COLO668 (cell line): ENCODE results near the gene MRPS18A.
"Not testable (repeated sequence)": the region's sequence is repeated elsewhere in the genome, so short reads cannot be mapped to it uniquely, and the experiment has no call there.

Experiments
- DNase-seq: peaks from one replicate; lab custom pipeline; 2025; ENCODE audit not compliant: unreplicated experiment; lab: John Stamatoyannopoulos, UW

MRPS18A gene

DNA sequence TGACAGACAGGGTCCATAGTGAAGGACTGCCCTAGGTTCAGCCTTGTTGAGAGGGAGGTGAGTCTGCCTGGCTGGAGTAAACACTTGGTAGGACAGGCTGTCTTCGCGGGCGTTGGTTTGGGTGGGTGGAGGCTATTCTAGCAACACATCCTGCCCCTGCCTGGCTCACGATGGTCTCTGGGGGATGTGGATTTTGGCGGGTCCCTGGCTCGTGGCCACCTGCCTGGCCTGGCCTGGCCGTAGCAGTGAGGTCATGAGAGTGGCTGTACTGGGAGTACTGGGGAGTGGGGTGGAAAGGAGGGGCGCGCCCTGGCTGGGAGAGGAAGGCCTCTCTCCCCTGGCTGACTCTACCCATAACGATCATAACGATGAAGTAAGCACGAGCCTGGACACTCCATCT lies 30.2 kb upstream of the MRPS18A start:
- DNase-seq: no peak

DNA sequence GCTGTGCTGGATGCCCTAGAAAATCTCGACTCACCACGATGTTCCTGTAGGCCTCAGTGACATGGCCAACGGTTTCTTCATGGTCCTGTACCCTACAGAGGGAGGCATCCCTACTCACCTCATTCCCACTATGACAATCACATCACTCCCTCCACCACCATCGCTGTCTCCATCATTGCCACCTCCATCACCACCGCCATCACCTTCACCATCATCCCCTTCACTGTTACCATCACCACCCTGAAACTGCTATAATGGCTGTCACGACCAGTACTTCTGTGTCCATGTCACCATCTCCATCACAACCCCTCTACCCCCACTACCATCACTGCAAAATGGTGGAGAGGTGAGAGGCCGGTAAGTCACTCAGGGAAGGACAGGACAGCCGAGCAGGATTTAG lies 29.8 kb upstream of the MRPS18A start:
- DNase-seq: no peak

DNA sequence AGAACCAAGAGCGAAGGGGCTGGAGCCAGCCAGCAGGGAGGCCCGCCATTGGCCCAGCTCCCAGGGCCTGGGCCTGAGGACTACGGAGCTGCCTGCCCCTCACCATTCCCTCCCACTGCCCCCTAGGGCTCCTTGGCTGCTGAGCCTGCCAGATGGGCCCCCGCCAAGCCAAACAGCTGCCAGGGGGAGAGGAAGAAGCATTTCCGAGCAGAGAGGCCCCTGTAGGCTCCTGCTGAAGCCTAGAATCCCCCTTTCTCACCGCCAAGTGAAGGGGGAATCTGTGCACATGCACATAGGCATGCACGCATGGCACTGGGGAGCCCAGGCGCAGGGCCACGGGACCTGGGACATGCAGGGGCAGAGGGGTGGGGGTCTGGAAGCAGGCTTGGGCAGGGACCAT lies 28.5 kb upstream of the MRPS18A start:
- no peak for DNase-seq

DNA sequence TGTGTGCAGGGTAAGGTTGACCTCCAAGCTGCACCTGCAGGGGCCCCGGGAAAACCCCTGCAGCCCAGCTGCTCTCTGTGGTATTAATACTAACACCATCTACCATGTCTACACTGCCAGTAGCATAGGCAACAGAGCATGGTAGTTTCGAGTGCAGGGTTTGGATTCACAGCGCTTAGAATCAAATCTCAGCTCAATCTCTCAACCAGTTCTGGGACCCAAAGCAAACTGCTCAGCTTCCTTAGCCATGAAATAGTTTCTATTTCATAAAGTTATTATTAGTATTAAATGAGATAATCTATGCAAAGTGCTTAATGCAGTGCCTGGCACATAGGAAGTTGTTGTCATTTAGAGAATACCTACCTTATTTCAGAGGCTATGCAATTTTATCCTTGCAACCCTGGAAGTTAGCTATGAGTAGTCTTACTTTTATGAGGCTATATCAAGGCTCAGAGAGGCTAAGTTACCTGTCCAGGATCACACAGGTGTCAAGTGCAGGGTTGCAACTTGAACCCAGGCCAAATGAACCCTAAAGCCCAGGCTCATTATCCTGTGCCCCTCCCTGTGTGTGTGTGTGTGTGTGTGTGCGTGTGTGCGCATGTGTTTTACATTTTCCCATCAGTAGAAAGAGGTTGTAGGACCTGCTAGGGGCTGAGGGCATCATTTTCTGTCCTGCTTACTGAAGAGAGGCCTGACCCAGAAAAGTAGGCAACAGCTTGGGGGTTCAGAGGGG lies 27.6 kb upstream of the MRPS18A start:
- DNase-seq: no peak

DNA sequence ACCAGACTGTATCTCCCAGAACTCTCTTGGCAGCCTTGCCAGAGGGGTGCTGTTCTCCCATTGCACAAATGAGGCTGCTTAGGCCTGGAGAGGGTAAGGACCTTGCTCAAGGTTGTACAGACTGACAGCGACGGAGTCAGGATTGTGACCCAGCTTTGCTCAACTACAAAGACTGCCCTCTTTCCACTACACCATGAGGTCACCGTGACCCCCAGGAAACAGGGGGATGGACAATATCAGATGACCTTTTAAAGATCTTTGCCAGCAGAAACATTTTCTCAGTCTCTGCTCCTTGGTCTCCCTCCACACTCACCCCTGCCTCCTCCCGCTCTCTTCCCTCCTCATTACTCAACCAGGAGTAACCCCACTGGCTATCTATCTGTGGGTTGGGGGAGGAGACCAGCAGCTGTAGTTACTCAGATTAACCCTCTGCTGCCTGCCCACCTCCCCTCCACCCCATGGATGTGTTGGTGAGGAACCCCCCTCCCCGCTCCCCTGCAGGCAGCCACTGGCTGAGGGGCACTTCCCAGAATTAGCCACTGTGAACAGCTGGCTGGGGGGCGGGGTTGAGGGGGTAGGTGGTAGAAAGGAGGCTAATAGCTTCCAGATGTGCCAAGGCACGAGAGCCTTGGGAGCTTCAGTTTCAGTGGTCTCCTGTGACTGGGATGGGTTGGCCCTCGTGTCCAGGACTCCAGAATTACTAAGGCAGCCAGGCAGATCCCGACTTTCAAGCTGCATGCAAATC lies 26.9 kb upstream of the MRPS18A start:
- DNase-seq: peak; percentile 32

DNA sequence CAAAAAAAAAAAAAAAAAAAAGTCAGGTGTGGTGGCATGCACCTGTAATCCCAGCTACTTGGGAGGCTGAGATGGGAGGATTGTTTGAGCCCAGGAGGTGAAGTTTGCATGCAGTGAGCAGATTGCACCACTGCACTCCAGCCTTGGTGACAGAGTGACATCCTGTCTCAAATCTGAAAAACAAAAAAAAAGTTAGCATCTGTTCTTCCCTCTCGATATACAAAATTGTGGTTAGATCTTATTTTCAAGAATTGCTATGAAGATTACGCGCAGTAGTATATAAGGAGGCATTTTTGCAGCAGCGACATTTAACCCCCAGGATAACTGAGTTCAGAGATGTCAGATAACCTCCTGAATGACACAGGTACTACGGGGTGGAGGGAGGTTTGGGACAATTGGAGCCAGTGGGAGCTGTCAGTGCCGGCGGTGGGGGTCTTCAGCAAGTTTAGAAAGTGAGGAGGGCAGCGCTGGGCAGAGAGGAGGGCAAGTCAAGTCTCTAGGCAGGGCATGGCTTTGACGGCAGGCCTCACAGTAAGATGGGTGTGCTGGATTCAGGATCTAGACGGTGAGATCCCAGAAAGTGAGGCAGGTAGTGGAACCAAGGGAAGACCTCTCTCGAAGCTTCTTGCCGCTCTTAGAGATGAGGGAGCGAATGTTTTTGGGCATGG lies 26.2 kb upstream of the MRPS18A start:
- no peak for DNase-seq

DNA sequence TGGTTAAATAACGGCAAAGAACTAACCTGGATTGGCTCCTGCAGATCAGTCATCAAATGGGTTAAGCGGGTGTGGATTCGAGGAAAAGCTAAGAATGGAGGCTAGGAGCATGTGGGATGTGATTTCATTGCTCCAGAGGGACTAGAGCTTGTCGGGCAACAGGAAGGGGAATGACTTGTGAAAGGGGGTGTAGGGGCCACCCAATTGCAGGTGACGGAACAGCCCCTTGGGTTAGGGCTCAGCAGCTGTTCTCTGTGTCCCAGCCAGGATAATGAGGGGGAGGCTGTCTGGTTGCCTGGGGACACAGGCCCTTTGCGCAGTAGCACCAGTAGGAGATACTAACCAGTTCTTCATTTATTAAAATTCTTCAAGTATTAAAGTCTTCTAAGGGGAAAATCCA lies 25.0 kb upstream of the MRPS18A start:
- DNase-seq: no peak

DNA sequence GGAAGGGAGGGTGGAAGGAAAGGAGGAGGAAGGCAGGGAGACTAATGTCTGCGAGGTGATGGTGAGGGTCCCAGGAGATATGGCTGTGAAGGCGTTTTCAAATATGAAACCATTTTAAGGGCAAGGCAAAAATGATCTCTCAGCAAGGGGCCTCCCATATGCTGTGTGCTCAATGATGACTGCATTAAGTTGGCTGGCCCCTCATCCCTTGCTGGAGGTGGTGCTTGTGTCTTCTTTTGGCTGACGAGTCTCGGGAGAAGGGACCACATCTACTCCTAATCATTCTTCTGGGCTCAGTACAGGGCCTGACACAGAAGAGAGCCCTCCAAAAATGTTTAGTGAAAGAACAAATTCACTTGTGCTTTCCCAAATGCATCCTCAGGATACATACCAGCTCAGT lies 23.0 kb upstream of the MRPS18A start:
- no peak for DNase-seq

DNA sequence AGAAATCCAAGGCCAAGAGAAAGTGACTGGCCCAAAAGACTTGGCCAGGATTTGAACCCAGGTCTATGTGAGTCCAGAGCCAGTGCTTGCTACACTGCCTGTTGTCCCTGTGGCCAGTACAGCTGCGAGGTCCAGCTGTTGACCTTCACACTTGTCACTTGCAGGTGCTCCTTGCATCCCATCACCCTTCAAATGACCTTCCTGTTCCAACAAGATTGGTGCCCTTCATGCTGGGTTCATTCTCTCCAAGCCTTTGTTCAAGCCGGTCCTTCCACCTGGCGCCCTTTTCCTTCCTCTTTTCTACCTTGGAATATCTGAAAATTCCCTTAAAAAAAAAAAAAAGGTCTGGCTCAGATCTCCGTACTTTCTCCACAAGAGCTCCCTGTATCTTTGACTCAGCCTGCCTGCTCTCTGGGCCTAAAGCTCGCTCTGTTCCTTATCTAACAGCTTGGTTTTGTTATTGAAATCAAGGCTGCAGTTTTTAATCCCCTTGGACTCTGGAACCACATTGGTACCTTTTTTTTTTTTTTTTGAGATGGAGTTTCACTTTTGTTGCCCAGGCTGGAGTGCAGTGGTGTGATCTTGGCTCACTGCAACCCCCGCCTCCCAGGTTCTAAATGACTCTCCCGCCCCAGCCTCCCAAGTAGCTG lies 22.2 kb upstream of the MRPS18A start:
- DNase-seq: no peak

DNA sequence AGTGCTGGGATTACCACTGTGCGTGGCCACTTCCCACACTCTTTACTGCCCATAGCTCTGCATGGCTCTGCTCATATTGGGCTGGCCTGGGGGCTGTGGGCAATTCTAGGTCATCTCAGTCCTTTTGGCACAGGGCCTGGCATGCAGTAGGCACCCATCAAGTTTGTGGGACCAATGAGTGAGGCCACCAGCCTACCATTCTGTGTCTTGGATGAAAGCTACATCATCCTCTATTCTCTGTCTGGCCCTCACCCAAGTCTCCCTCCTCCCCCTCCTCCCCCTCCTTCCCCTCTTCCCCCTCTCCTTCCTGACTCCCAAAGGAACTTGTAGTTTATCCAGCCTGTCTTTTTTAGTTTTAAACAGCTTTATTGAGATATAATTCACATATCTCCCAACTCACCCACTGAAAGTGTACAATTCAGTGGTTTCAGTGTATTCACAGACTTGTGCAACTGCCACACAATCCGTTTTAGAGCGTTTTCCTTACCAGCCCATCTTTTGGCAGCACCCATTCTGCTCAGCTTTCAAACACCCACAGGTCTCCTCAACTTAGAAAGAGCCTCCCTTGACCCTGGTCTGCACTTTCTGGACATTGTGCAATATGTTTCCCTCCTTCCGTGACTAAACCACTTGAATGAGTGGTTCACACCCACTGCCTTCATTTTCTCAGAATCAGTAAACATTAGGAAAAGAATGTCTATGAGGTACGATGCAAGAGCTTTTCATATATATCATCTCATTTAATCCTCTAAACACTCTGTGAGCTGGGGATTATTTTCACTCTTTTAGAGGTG lies 21.5 kb upstream of the MRPS18A start:
- DNase-seq: no peak

DNA sequence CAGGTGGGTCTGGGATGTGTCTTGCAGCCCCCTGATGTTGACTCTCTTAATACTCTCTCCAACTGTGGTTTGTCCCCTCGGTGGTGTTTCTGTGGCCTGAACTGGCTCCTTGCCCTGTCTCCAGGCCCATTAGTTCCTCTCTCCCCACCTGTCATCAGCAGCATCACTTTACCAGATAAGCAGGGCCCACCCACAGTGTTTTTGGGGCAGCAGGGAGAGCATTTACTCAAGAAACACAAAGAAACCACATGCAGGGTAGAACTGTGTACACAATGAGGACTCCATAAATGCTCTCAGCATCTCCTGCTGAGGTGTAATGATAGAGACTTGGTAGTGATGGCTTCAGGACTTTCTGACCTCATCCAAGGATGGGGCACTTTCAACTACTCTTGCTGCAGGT lies 20.2 kb upstream of the MRPS18A start:
- DNase-seq: no peak

DNA sequence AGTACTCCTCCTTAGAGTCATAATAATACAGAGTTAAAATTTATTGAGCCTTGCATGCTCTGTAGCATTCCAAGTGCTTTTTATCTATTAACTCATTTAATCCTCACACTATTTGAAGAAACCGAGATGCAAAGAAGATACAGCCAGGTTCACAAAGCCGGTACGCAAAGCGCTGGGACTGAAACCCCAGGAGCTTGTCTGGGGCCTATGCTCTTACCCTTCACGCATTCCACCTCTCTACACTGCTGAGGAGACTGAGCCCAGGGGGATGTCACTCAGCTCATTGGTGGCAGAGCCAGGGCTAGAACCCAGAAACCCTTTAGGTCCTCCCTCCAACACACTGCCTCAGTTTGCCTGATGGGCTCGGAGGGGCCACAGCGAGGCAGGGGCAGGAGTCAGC lies 19.7 kb upstream of the MRPS18A start:
- no peak for DNase-seq

DNA sequence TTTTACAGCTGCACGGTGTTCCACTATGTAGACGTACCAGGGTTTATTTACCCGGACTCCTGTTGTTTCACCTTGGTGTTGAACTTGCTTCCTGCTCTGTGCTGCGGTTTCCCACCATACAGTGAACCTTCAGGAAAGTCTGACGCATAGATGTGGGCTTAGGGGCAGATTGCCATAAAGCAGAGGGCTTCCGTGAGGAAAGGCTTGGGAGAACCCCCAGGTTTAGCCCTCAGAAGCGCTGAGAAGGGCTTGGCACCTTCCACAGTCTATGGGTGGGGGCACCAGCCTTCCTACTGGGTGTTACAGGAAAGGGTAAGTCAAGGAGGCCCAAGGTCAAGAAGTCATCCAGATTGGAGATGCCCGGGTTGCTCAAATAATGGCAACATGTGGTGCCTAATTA lies 19.2 kb upstream of the MRPS18A start:
- DNase-seq: no peak

DNA sequence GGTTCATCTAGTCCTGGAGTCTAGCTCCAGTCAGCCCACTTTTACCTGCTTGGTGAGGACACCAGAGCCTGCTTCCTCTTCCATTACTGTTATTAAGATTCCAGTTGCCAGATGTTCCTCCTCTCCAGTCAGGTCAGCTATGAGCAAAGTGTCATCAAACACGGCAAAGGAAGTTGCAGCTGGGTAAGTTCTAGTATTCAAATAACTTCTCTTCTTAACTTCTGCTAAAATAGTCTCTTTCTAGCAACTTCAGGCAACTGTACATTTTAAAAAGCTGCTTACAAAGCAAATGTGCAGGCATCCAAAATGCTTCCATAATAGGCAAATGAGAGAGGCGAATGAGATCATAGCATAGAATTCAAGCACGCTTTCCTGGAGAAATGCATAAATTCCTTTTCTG lies 18.4 kb upstream of the MRPS18A start:
- DNase-seq: no peak

DNA sequence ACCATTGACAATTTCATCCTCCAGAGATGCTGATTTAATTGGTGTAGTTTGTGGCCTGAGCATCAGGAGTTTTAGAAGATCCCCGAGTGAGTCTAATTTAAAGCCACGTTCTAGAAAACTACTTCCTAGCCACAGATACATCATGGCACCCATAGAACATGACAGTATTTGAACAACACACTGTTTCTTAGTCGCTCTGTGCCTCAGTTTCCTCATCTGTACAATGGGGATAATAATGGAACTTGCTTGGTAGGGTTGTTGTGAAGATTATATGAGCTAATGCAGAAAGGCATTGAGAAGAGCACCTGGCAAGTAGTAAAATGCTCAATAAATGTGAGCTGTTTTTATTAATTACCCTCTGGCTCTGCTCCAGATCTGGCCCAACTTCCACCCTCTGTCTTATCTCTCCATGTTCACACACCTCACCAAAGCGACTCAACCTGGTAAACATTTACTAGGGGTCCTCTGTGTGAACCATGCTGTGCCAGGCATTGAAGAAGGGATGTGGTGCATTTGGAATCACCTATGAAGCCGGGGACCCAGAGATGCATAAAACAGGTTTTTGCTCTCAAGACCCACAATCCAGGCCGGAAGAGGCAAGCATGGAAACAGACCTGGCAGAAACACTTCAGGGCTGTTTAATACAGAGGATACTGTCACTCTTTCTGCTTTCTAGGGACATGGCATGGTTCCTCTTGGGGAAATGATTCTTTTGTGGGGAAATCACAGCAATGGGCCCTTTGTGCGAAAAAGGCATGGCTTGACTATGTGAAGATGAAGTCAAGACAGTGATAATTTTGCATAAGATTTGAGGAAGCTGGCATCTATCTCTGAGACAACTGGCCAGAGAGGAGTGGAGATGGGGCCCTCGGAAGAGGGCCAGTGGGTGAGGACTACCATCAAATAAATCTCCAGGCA lies 16.2 kb upstream of the MRPS18A start:
- peak; percentile 4 for DNase-seq

DNA sequence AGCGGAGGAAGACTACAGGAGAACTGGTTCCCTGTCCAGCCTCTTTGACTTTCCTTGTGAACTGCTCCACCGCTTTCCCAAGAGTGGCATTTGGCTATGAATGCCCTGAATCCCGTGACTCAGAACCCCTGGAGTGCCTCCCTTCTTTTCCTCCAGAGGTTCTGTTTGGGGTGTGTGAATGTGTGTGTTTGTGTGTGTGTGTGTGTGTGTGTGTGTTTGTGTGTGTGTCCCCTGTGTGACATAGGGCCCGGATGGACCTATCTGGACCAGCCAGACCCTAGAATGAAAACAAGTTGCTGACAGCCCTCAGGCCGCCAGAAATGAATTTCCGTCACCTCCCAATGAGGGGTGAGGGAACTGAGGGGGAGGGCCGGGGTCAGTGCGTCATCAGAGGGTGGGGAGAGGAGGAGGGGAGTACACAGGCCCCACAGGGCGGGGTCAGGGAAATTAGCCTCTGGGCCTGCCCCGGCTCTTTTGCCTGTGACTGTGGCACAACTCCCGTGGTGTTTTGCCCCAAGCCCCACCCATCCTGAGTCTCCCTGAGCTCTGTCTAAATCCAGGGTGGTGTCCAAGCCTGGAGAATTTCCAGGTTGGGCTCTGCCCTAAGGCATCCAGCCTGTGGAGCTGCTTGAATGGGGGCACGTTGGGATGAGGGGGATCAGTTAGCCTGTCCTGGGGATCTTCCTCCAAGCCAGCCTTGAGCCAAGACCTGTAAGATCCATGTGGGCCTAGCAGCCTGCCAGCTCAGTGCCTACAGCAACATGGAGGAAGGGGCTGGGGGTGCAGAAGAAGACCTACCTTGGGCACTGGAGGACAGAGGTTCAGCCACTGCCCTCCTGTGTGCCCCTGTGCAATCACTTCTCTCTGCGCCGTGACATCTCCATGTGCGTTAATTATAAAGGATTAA lies 15.2 kb upstream of the MRPS18A start:
- peak; percentile 89 for DNase-seq

DNA sequence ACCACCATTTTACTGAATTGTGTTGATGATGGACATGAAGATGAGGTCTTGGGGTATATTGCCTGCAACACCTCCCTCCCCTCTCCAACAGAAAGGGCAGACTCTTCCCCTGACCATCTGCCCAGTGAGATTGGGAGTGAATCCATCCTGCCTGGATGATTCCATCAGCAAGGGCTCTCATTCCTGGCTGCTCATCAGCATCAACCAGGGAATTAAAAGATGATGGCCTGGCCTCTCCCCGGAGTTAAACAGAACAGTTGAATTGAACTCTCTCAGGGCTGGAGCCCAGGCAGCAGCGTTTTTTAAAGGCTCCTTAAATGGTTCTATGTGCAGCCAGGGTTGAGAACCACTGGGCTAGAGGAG lies 14.6 kb upstream of the MRPS18A start:
- no peak for DNase-seq

DNA sequence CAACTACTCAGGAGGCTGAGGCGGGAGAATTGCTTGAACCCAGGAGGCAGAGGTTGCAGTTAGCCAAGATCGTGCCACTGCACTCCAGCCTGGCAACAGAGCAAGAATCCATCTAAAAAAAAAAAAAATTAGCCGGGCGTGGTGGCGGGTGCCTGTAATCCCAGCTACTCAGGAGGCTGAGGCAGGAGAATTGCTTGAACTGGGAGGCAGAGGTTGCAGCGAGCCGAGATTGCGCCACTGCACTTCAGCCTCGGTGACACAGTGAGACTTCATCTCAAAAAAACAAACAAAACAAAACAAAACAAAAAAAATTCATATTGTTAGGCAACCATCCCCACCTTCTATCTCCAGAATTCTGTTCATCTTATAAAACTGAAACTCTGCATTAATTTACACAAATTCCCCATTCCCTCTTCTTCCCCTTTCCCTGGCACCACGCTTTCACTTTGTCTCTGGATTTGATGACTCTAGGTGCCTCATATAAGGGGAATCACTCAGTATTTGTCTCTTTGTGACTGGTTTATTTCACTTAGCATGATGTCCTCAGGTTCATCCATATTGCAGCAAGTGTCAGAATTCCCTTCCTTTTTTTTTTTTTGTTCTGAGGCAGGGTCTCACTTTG lies 13.5 kb upstream of the MRPS18A start:
- DNase-seq: not testable (repeated sequence)
